Activated CD4-positive, alpha-beta T cell treated with anti-CD3 and anti-CD28 coated beads for 4 hours (primary cell): ENCODE data around the gene DIPK1A.
A peak's percentile ranks its signal among the peaks of the same experiment; 100 is the strongest.

Experiments used
- DNase-seq, 2 donors: peaks; one replicate each; pipeline ENCODE4 v3.0.0-alpha.2; 2020

The DIPK1A gene

GRCh38 chr1:92961131-92961895, at the start of gene DIPK1A:
TSS of gene DIPK1A (minus strand) at chr1:92961462. CDS start at chr1:92961429, 33 bp downstream.
- peak; percentile 71 to 80 for DNase-seq

DNA sequence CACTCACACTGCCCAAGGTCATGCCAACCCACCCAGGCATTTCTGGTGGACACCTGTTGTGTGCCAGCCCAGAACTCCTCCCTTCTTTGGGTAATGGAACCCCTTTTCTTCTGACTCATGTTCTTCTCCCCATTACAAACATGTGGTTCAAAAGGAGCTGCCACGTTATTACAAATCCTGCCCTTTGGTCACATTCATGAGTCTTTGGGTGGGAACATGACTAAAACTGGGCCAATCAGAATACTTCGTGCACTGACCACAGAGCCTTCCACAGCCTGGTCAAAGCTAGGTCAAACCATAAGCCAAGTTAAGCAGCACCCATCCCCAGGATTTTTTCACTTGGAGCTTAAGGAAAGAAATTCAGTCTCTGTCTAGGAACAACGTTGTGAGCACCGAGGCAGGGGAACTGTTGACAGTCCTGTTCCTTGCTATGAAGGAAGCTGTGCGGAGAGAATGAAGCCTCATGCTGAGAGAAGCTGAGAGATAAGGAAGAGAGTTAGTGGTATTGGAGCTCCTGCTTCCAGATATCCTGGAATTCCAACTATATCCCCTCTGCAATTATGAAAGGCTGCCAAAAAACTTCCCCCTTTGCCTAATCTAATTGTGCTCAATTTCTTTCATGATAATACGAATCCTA, 46.8 kb upstream of the DIPK1A start:
- no peak for DNase-seq

DNA sequence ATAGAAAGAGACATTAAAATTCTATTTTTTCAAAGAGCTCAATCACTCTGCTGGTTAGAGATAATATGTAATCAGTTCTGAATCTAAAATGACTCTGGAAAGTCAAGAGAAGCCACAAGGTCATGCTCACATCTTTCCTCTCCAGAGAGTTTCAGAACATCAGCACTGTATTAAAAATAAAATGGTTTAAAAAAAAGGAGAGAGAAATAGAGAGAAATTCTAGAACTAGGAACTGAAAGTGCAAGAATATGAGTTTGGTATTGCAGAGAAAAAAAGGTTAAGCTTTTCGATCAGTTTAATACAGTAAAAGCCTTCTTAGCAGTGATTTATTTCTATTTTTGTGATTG, 44.0 kb upstream of the DIPK1A start:
- no peak for DNase-seq

GRCh38 chr1:93004566-93005251, 43.4 kb upstream of the DIPK1A start:
- no peak for DNase-seq

- no peak for DNase-seq
Observed at GRCh38 chr1:93003981-93004380, 42.7 kb upstream of the DIPK1A start.

DNA sequence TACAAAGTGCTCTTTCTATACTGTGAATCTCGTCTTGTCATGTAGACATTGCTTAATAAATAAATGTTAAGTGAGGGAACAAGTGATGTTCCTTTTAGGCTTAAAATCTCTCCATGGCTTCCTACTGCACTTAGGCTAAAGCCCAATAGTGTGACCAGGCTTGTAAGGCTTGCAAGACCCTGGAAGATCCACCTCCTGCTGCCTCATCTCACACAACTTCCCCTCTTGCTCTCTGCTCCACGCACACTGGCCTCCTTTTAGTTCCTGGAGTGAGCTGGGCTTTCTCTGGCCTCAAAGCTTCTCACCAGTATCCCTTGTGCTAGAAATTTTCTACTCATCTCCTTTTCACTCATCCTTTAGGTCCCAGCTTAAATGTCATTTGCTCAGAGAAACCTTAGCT, 41.5 kb upstream of the DIPK1A start:
- DNase-seq: no peak

DNA sequence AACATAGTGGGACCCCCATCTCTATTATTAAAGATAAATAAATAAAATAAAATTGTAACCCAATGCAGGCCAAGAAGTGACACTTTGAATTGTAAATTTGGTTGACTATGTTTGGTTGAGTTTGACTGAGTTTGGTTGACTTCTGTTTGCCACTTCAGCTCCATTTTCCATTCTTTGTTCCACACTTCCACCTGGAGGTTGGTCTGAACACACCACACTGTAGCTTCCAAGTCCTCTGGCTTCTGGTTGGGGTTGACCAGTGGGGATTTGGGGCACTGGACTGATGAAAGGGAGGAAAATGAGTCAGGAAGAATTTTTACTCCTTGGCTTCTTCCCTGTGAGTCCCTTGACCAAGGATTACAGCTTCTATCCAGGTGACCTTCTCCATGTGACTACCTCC, 40.6 kb upstream of the DIPK1A start:
- no peak for DNase-seq

DNA sequence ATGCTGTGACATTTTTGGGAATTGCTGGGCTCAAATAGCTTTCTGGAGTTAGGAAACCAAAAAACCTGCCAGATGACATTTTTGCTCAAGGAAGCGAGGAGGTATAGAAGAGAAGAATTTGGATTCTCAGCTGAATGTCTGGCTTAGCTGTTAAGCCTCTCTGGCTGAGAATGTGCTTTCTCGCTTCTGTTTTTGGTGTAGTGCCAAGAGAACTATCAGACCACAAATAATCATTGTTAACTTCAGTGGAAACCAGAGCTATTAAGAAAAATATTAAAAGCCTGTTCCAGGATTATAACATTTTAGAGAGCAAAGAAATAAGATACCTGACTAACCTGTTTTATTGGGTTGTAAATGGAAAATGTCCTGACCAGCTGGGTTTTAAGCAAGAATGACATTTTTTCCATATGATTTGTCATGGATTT, 39.5 kb upstream of the DIPK1A start:
- no peak for DNase-seq

- no peak for DNase-seq
Observed at GRCh38 chr1:93000291-93000690, 39.0 kb upstream of the DIPK1A start.

DNA sequence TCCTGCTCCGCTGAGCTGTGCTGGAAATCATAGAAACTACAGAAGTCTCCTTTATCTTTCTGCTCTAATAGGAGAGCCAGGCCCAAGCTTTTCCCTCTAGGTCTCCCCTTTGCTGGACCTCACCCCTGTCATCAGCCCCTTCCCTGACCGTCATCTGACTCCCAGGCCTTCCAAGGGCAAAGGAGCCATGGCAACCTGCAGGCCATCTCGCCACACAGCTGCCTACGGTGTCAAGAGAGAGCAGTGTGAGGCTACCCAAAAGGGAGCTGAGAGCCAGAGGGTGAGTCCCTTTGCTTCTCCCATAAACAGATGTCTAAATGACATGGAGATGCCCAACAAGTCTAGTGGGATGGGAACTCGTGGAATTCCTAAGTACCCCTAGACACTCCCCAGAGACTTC, 37.6 kb upstream of the DIPK1A start:
- DNase-seq: no peak

GRCh38 chr1:92995441-92996430, 34.5 kb upstream of the DIPK1A start:
- no peak for DNase-seq

DNA sequence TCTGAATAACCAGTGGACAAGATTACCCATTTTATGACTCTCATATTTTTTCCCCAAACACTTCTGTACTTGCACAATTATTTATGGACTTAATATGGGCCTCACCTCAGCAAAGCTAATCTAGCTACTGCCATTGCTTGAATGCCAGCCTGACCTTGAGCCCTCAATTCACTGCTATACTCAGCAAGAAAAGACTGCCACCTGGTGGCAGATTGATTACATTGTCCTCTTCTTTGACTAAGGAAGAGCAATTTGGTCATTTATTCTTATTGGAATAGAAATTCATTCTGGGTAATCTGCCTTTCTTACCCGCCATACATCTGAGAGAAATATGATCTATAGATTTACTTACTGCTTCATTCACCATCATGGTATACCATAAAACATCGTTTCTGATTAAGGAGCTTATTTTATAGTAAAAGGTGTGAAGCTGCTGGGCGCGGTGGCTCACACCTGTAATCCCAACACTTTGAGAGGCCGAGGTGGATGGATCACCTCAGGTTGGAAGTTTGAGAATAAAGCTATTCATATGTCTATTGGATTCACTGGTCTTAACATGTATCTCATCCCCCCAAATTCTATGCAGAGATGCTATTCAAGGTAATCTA, 32.9 kb upstream of the DIPK1A start:
- DNase-seq: peak; percentile 79 to 80

- no peak for DNase-seq
Observed at GRCh38 chr1:92993581-92993980, 32.3 kb upstream of the DIPK1A start.

DNA sequence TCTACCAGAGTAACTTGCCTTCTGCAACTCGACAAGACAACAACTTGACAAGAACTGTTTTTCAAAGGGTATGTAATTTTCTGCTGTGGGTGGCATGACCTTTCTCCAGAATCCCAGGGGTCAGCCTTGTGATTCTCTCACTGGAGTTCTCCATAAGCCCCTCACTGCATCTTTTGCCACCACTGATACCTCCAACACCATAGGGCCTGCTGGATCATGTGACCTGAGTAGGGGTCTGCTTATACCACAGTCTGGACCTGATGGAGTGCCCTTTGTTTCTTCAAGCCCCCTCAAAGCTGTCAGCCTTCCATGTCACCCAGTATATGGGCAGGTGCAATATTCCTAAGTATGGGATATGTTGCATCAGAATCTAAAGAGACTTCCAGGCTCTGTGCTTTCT, 31.6 kb upstream of the DIPK1A start:
- no peak for DNase-seq

DNA sequence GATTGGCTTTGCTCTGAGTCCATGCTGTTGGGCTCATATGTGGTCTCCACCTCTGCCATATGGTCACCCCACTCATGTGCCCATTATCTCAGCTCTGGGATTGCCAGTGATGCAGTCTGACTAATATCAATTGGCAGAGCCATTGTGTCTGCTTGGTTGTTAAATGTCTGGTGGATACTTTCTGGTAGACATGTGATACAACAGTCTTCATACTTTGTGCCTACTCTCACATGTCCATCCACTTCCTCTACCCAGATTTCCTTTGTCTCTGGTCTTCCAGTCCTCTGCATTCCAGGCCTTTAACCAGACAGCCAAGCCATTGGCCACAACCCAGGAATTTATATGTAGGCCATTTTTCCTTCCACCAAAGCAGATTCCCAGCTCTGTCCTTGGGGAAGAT, 30.8 kb upstream of the DIPK1A start:
- DNase-seq: no peak

DNA sequence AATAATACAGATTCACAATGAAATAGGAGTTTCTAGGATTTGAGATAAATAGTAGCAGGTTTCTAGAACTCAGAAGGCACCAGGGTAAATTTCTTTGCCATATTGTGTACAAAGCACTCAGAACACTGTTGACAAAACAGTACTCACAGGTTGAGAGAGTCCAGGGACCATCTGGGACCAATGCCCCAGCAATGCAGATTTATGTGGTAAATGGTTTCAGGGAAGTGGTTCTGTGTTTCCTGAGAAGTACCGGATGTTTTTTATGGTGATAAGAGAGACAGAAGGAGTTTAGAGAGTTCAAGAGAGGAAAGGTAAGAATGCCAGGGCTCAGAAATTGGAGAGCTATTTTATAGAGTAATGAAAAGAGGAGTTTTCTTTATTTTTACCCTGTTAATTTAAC, 29.6 kb upstream of the DIPK1A start:
- DNase-seq: no peak

DNA sequence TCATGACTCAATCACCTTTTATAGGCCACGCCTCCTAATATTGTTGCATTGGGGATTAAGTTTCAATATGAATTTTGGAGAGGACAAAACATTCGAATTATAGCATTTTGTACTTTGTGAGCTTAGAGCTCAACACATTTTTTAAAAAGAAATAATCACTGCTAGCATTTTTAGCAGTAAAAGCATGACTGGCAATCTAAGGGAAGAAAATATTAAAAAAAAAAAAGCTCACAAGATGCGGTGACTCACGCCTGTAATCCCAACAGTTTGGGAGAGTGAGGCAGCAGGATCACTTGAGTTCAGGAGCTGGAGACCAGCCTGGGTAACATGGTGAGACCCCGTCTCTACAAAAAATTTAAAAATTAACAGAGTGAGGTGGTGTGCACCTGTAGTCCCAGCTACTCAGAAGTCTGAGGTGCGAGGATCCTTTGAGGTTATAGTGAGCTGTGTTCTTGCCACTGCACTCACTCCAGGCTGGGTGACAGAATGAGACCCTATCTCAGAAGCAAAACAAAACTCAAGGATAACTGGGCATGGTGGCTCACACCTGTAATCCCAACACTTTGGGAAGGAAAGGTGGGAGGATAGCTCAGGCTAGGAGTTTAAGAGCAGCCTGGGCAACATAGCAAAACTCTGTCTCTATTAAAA, 28.8 kb upstream of the DIPK1A start:
- DNase-seq: no peak

- DNase-seq: no peak
Observed at GRCh38 chr1:92989253-92989652, 28.0 kb upstream of the DIPK1A start.

- DNase-seq: no peak
Observed at GRCh38 chr1:92987462-92987861, 26.2 kb upstream of the DIPK1A start.

DNA sequence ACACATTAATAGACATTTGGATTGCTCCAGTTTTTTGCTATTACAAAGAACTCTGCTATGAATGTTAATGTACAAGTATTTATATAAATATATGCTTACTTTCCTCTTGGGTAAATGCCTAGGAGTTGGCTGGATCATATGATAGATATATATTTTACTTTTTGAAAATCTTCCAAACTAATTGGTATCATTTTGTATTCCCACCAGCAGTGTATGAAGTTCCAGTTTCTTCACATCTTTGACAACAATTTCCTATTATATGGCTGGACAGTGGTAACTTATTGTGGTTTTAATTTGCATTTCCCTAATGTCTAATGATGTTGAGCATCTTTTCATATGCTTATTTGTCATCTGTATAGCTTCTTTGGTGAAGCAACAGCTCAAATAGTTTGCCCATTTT, 23.8 kb upstream of the DIPK1A start:
- DNase-seq: no peak

- peak in 1 of 2 donors; percentile 42 for DNase-seq
Observed at GRCh38 chr1:92980732-92981647, 19.7 kb upstream of the DIPK1A start.
